ENCODE data around the gene KIAA1671. TPM values are rescaled to one million over a fixed set of nuclear protein-coding genes. Genes with fewer than 3 reads are reported as not detected.

KIAA1671 gene
- total RNA-seq, 2 experiments from 2014 or later: 6.5 to 6.8 TPM

GRCh38 chr22:25053153-25053805 lies 100.8 kb downstream of the KIAA1671 start:
- CTCF ChIA-PET: interaction anchor here (0.7 to 7.5 kb wide), 11 partner anchors 16 to 689 kb away, joined by 3 to 110 read pairs (median 5); partner anchors contain the start of genes KIAA1671 and LHFPL7
- POLR2A ChIA-PET: interaction anchor here (1.1 kb wide), 1 partner anchor 114 kb away, joined by 3 read pairs; no protein-coding TSS in a partner anchor
- ATAC-seq (no peak), DNase-seq (no peak)
- H3K27ac Mint-ChIP-seq: no peak overlapping the region
- H3K4me1 Mint-ChIP-seq (ENCODE audit: low read depth): peaks cover 30% of the 10 kb centered on the region
- no peaks in the 10 kb centered on the region for H3K27me3 Mint-ChIP-seq
- TF ChIP-seq CTCF (IDR thresholded peaks at IDR 0.05): no peak
- no peak overlapping the region for H3K4me3 Mint-ChIP-seq
- peaks cover 13% of the 10 kb centered on the region for H3K9me3 Mint-ChIP-seq
- intact Hi-C loops (cut with micrococcal nuclease): loop anchor here (5.0 kb wide), 1 partner anchor 116 kb away; no protein-coding TSS in a partner anchor
- no peaks in the 10 kb centered on the region for H3K36me3 Mint-ChIP-seq (ENCODE audit: low read depth)

- TF ChIP-seq CTCF (IDR thresholded peaks at IDR 0.05): no peak
- ChIA-PET POLR2A (interaction anchor here (1.6 kb wide), 1 partner anchor 14 kb away, joined by 6 read pairs; no protein-coding TSS in a partner anchor), CTCF (interaction anchor here (0.7 to 5.6 kb wide), 11 partner anchors 8 to 147 kb away, joined by 3 to 37 read pairs (median 5); partner anchors contain the start of gene KIAA1671)
- DNase-seq: peak; percentile 88
- no peak overlapping the region for H3K4me3 Mint-ChIP-seq
- peak overlapping the region; percentile 59 for H3K27ac Mint-ChIP-seq
- peaks cover 13% of the 10 kb centered on the region for H3K9me3 Mint-ChIP-seq
- H3K27me3 Mint-ChIP-seq: no peaks in the 10 kb centered on the region
- H3K36me3 Mint-ChIP-seq (ENCODE audit: low read depth): no peaks in the 10 kb centered on the region
- H3K4me1 Mint-ChIP-seq (ENCODE audit: low read depth): peaks cover 41% of the 10 kb centered on the region
- ATAC-seq: peak; percentile 74
- intact Hi-C loops (cut with micrococcal nuclease): loop anchor here (5.0 kb wide), 1 partner anchor 118 kb away; no protein-coding TSS in a partner anchor
These were observed 102.5 kb downstream of the KIAA1671 start for GRCh38 chr22:25054943-25055511.

GRCh38 chr22:25057013-25057881 lies 104.7 kb downstream of the KIAA1671 start:
- CTCF ChIA-PET: interaction anchor here (0.6 to 5.6 kb wide), 19 partner anchors 8 to 145 kb away, joined by 3 to 37 read pairs (median 4); no protein-coding TSS in a partner anchor
- Mint-ChIP-seq H3K4me3 (no peak overlapping the region), H3K36me3 (ENCODE audit: low read depth) (no peaks in the 10 kb centered on the region), H3K9me3 (no peaks in the 10 kb centered on the region), H3K27ac (no peak overlapping the region), H3K4me1 (ENCODE audit: low read depth) (peaks cover 62% of the 10 kb centered on the region), H3K27me3 (no peaks in the 10 kb centered on the region)
- intact Hi-C loops (cut with micrococcal nuclease): no loop called here
- POLR2A ChIA-PET: interaction anchor here (0.6 to 1.0 kb wide), 2 partner anchors 54 to 119 kb away, joined by 3 to 4 read pairs; no protein-coding TSS in a partner anchor
- DNase-seq (peak; percentile 88), ATAC-seq (peak; percentile 62)
- peak; percentile 86 for TF ChIP-seq CTCF (IDR thresholded peaks at IDR 0.05)

- peak overlapping the region; percentile 76 for H3K27ac Mint-ChIP-seq
- no peak for ATAC-seq
- CTCF ChIA-PET: interaction anchor here (0.9 to 5.3 kb wide), 8 partner anchors 10 to 246 kb away, joined by 3 to 45 read pairs (median 6); no protein-coding TSS in a partner anchor
- H3K36me3 Mint-ChIP-seq (ENCODE audit: low read depth): no peaks in the 10 kb centered on the region
- no peak for DNase-seq
- H3K4me1 Mint-ChIP-seq (ENCODE audit: low read depth): peaks cover 73% of the 10 kb centered on the region
- no peaks in the 10 kb centered on the region for H3K27me3 Mint-ChIP-seq
- no peak for TF ChIP-seq CTCF (IDR thresholded peaks at IDR 0.05)
- H3K9me3 Mint-ChIP-seq: no peaks in the 10 kb centered on the region
- no peak overlapping the region for H3K4me3 Mint-ChIP-seq
- POLR2A ChIA-PET: interaction anchor here (6.4 kb wide), 1 partner anchor 19 kb away, joined by 44 read pairs; no protein-coding TSS in a partner anchor
- intact Hi-C loops (cut with micrococcal nuclease): no loop called here
These were observed 106.9 kb downstream of the KIAA1671 start for GRCh38 chr22:25059438-25059837.
